HepG2 (cell line): ENCODE measurements around the gene PHKG2. TPM values are rescaled to one million over a fixed set of nuclear protein-coding genes. Genes with fewer than 3 reads are reported as not detected.
A peak's percentile ranks its signal among the peaks of the same experiment; 100 is the strongest.

Experiments
- ADNP ChIP-seq: sonication (generic); formaldehyde crosslinking; IDR thresholded peaks from 2 replicates; pipeline ENCODE4 v1.4.0; 2020; ENCODE audit warnings: missing genetic modification reagents
- AHR ChIP-seq: IDR thresholded peaks from 2 replicates; pipeline ENCODE4 v1.6.1; 2018; ENCODE audit warnings: missing genetic modification reagents, missing compliant biosample characterization
- ELF4 ChIP-seq: sonication (generic); formaldehyde crosslinking; IDR thresholded peaks from 2 replicates; pipeline ENCODE4 v1.5.0; 2020; ENCODE audit warnings: missing genetic modification reagents, mild to moderate bottlenecking, moderate library complexity, borderline replicate concordance
- HMG20A ChIP-seq: IDR thresholded peaks from 2 replicates; pipeline ENCODE4 v1.6.1; 2016; ENCODE audit warnings: borderline replicate concordance
- NCOR1 ChIP-seq: fragments of 200-600 bp; sonication (generic); IDR thresholded peaks from 2 replicates; pipeline ENCODE4 v1.7.0; 2017; ENCODE audit warnings: antibody characterized with exemption, low read length, borderline replicate concordance
- SAP130 ChIP-seq: IDR thresholded peaks from 2 replicates; pipeline ENCODE4 v1.6.1; 2016; ENCODE audit warnings: low read depth
- SP4 ChIP-seq: sonication (generic); formaldehyde crosslinking; IDR thresholded peaks from 2 replicates; pipeline ENCODE4 v1.8.1; 2023; ENCODE audit warnings: mild to moderate bottlenecking, missing genetic modification reagents
- TEAD3 ChIP-seq: optimal IDR thresholded peaks from 2 replicates; pipeline ENCODE3; 2016; ENCODE audit warnings: borderline replicate concordance
- TERF1 ChIP-seq: sonication (generic); formaldehyde crosslinking; IDR thresholded peaks from 2 replicates; pipeline ENCODE4 v1.8.0; 2022; ENCODE audit warnings: mild to moderate bottlenecking, missing genetic modification reagents, moderate library complexity
- ZBTB20 ChIP-seq: sonication (generic); formaldehyde crosslinking; IDR thresholded peaks from 2 replicates; pipeline ENCODE4 v1.8.1; 2023; ENCODE audit warnings: missing genetic modification reagents, low read depth, mild to moderate bottlenecking, borderline replicate concordance
- ZBTB38 ChIP-seq: sonication (generic); formaldehyde crosslinking; IDR thresholded peaks from 2 replicates; pipeline ENCODE4 v1.5.1; 2020; ENCODE audit warnings: mild to moderate bottlenecking, missing genetic modification reagents
- ZIK1 ChIP-seq: sonication (generic); formaldehyde crosslinking; IDR thresholded peaks from 2 replicates; pipeline ENCODE4 v1.5.0; 2020; ENCODE audit warnings: mild to moderate bottlenecking, low read depth, missing genetic modification reagents, borderline replicate concordance
- ZNF10 ChIP-seq: sonication (generic); formaldehyde crosslinking; IDR thresholded peaks from 2 replicates; pipeline ENCODE4 v1.4.0; 2020; ENCODE audit warnings: mild to moderate bottlenecking, low read depth, missing genetic modification reagents, borderline replicate concordance
- ZNF17 ChIP-seq: sonication (generic); formaldehyde crosslinking; IDR thresholded peaks from 2 replicates; pipeline ENCODE4 v1.5.0; 2020; ENCODE audit warnings: mild to moderate bottlenecking, missing genetic modification reagents
- ZNF20 ChIP-seq: sonication (generic); formaldehyde crosslinking; IDR thresholded peaks from 2 replicates; pipeline ENCODE4 v1.4.0; 2020; ENCODE audit warnings: mild to moderate bottlenecking, moderate library complexity, missing genetic modification reagents
- ZNF264 ChIP-seq: sonication (generic); formaldehyde crosslinking; IDR thresholded peaks from 2 replicates; pipeline ENCODE4 v1.4.0; 2020; ENCODE audit warnings: missing genetic modification reagents
- ZNF501 ChIP-seq: sonication (generic); formaldehyde crosslinking; IDR thresholded peaks from 2 replicates; pipeline ENCODE4 v1.5.1; 2020; ENCODE audit warnings: mild to moderate bottlenecking, moderate library complexity, missing genetic modification reagents
- ZNF510 ChIP-seq: sonication (generic); formaldehyde crosslinking; IDR thresholded peaks from 2 replicates; pipeline ENCODE4 v1.4.0; 2020; ENCODE audit warnings: low read depth, mild to moderate bottlenecking, missing genetic modification reagents
- ZNF737 ChIP-seq: sonication (generic); formaldehyde crosslinking; IDR thresholded peaks from 2 replicates; pipeline ENCODE4 v1.5.0; 2020; ENCODE audit warnings: missing genetic modification reagents, mild to moderate bottlenecking, borderline replicate concordance
- polyA plus RNA-seq, 8 experiments: library from polyadenylated mRNA; depleted of rRNA in 3 of 8; stranded (reverse) in 7 of 8; unstranded in 1 of 8; fragments of >200 nt; fragmentation: Illumina TruSeq in 4 of 8; extraction: Trizol in 4 of 8; gene quantifications; 2 replicates each; pipeline versions ENCODE4 v1.2.1 to v1.2.3, GENCODE V29; 2011 to 2016; ENCODE audit warnings: low read depth in 4 of 8, missing spikeins in 1 of 8, mixed read lengths in 1 of 8; ENCODE audit not compliant: insufficient read depth in 1 of 8
- total RNA-seq, 5 experiments: library from RNA; depleted of rRNA; stranded (reverse); fragments of >200 nt; fragmentation: Illumina TruSeq; extraction: Trizol; gene quantifications; 2 replicates each; pipeline ENCODE4 v1.2.3, GENCODE V29; 2016; ENCODE audit warnings: low read depth in 1 of 5
- TF ChIP-seq, protein P1 (sequence below): sonication (generic); formaldehyde crosslinking; IDR thresholded peaks from 2 replicates; pipeline ENCODE4 v1.8.1; 2023; ENCODE audit warnings: mild to moderate bottlenecking, inconsistent platforms, moderate library complexity, missing genetic modification reagents, borderline replicate concordance
- TF ChIP-seq, protein P2 (sequence below): sonication (generic); formaldehyde crosslinking; IDR thresholded peaks from 2 replicates; pipeline ENCODE4 v1.4.0; 2020; ENCODE audit warnings: missing genetic modification reagents, mild to moderate bottlenecking, borderline replicate concordance
- TF ChIP-seq, protein P3 (sequence below): sonication (generic); formaldehyde crosslinking; IDR thresholded peaks from 2 replicates; pipeline ENCODE4 v1.8.0; 2022; ENCODE audit warnings: mild to moderate bottlenecking, missing genetic modification reagents, borderline replicate concordance
- TF ChIP-seq, protein P4 (sequence below): sonication (generic); formaldehyde crosslinking; IDR thresholded peaks from 2 replicates; pipeline ENCODE4 v1.5.0; 2020; ENCODE audit warnings: missing genetic modification reagents

The PHKG2 gene
- total and polyA plus RNA-seq, 2 of the 13 experiments (the other 11 are each of a cell fraction or from before 2014, with no cell fraction given): 37.4 to 42.1 TPM

DNA sequence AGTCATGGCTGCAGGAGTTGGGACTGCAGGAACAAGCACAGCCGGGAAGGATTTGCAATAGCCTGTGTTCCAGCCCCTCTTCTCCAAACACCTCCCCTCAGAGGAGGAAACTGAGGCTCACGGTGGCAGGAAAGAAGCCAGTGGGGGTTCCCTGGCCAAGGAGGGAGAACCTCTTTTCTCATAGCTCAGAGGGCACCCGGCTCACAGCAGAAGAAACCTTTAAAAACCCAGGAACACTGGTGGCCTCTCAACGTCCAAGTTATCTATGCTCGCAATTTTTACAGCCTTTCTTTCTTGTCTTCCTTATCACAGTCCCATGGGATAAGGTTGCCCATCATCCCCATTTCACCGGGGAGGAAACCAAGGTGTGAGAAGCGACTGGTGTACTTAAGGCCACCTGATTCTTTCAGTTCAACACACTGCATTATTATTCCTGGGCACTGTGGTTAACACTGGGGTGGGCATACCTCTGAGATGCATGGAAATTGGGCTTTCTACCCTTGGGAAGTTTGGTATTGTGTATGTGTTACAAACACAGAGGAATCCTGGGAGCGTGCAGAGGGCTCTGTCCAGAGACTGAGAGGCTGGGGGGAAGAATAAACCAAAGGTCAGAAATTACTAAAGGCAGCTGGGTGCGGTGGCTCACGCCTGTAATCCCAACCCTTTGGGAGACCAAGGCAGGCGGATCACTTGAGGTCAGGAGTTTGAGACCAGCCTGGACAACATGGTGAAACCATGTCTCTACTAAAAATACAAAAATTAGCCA lies 39.6 kb downstream of the PHKG2 start (continued):
- TF ChIP-seq, protein P1, sequence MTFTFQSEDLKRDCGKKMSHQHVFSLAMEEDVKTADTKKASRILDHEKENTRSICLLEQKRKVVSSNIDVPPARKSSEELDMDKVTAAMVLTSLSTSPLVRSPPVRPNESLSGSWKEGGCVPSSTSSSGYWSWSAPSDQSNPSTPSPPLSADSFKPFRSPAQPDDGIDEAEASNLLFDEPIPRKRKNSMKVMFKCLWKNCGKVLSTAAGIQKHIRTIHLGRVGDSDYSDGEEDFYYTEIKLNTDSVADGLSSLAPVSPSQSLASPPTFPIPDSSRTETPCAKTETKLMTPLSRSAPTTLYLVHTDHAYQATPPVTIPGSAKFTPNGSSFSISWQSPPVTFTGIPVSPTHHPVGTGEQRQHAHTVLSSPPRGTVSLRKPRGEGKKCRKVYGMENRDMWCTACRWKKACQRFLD (CRISPR knock-in tag): no peak
- TF ChIP-seq, protein P2, sequence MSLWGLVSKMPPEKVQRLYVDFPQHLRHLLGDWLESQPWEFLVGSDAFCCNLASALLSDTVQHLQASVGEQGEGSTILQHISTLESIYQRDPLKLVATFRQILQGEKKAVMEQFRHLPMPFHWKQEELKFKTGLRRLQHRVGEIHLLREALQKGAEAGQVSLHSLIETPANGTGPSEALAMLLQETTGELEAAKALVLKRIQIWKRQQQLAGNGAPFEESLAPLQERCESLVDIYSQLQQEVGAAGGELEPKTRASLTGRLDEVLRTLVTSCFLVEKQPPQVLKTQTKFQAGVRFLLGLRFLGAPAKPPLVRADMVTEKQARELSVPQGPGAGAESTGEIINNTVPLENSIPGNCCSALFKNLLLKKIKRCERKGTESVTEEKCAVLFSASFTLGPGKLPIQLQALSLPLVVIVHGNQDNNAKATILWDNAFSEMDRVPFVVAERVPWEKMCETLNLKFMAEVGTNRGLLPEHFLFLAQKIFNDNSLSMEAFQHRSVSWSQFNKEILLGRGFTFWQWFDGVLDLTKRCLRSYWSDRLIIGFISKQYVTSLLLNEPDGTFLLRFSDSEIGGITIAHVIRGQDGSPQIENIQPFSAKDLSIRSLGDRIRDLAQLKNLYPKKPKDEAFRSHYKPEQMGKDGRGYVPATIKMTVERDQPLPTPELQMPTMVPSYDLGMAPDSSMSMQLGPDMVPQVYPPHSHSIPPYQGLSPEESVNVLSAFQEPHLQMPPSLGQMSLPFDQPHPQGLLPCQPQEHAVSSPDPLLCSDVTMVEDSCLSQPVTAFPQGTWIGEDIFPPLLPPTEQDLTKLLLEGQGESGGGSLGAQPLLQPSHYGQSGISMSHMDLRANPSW (CRISPR knock-in tag): no peak
- TF ChIP-seq ADNP (CRISPR knock-in tag) (peak; percentile 55; the same call in 1 of the 2 replicates), ZNF501 (CRISPR knock-in tag) (0 out of 2 replicates have a peak, but pooled peaks have one; percentile 18), ZNF10 (CRISPR knock-in tag) (no peak), HMG20A (CRISPR knock-in tag) (no peak), SAP130 (CRISPR knock-in tag) (peak; percentile 51), TERF1 (CRISPR knock-in tag) (0 out of 2 replicates have a peak, but pooled peaks have one; percentile 25), ZNF264 (CRISPR knock-in tag) (peak; percentile 59; the same call in 1 of the 2 replicates), ZBTB38 (CRISPR knock-in tag) (no peak), SP4 (CRISPR knock-in tag) (no peak), NCOR1 (no peak; the same call in 1 of the 2 replicates), ZBTB20 (CRISPR knock-in tag) (no peak), ZNF510 (CRISPR knock-in tag) (no peak), TEAD3 (CRISPR knock-in tag) (no peak), ELF4 (CRISPR knock-in tag) (no peak), AHR (no peak), ZNF737 (CRISPR knock-in tag) (no peak), ZNF20 (CRISPR knock-in tag) (no peak), ZIK1 (CRISPR knock-in tag) (no peak), ZNF17 (CRISPR knock-in tag) (no peak)
- TF ChIP-seq, protein P3, sequence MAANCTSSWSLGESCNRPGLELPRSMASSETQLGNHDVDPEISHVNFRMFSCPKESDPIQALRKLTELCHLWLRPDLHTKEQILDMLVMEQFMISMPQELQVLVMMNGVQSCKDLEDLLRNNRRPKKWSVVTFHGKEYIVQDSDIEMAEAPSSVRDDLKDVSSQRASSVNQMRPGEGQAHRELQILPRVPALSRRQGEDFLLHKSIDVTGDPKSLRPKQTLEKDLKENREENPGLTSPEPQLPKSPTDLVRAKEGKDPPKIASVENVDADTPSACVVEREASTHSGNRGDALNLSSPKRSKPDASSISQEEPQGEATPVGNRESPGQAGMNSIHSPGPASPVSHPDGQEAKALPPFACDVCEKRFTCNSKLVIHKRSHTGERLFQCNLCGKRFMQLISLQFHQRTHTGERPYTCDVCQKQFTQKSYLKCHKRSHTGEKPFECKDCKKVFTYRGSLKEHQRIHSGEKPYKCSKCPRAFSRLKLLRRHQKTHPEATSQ (CRISPR knock-in tag): no peak
- TF ChIP-seq, protein P4, sequence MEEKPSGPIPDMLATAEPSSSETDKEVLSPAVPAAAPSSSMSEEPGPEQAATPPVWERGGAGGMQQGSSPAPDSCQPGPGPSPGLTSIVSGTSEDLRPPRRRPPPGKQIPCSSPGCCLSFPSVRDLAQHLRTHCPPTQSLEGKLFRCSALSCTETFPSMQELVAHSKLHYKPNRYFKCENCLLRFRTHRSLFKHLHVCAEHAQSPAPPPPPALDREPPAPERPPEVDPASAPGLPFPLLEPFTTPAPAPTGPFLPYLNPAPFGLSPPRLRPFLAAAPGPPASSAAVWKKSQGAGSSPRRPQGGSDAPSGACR: no peak
